HCT116 (cell line): ENCODE measurements around the gene HORMAD2. TPM values are rescaled to one million over a fixed set of nuclear protein-coding genes. Genes with fewer than 3 reads are reported as not detected.

Source experiments
- ATAC-seq: fragments of 200-7000 bp; cut with Tn5 transposase; 2 replicates; pipeline ENCODE4 v1.9.1; 2020; ENCODE audit warnings: mild to moderate bottlenecking, moderate library complexity
- BruUV-seq: library from RNA; stranded (reverse); fragments of 400-500 nt; replicated peaks from 2 replicates; lab custom pipeline; 2021; lab: Mats Ljungman, UMichigan
- CTCF ChIA-PET: fragments of 300-600 bp; sonication (Branson Sonifier 250); formaldehyde crosslinking; loops from one replicate; lab custom pipeline; 2021; ENCODE audit warnings: antibody characterized with exemption; lab: Charles Lee
- POLR2A ChIA-PET: fragments of 300-600, 350-600 bp; sonication (Branson Sonifier 250); formaldehyde crosslinking; loops from one replicate; lab custom pipeline; 2021; ENCODE audit warnings: antibody characterized with exemption; lab: Charles Lee
- RAD21 ChIA-PET, 2 experiments: fragments of 300-600 bp; sonication (Branson Sonifier 250); formaldehyde crosslinking; loops; one replicate each; lab custom pipeline; 2023; ENCODE audit warnings: low total read pairs in 2 of 2; ENCODE audit not compliant: uncharacterized antibody in 2 of 2, unreplicated experiment in 2 of 2, low non-redundant PET in 1 of 2; lab: Charles Lee
- DNase-seq: peaks from one replicate; pipeline ENCODE4 v3.0.0-alpha.2; 2010; ENCODE audit warnings: low read depth, low spot score
- H2AFZ ChIP-seq: fragments of 200-600 bp; shearing (Covaris generic), sonication (generic); 2 replicates; pipeline ENCODE4 v1.6.1; 2017; ENCODE audit warnings: low read depth, mixed run types, mixed read lengths, antibody characterized with exemption, low read length; ENCODE audit not compliant: poor library complexity, severe bottlenecking
- H3K27ac ChIP-seq: 2 replicates; pipeline ENCODE4 v1.5.1; 2012; ENCODE audit warnings: low read depth, low read length
- H3K27me3 ChIP-seq: fragments of 200-600 bp; sonication (generic); 2 replicates; pipeline ENCODE4 v1.6.1; 2016; ENCODE audit warnings: mixed run types, low read length, mixed read lengths; ENCODE audit not compliant: insufficient read depth
- H3K36me3 ChIP-seq, 2 experiments: fragments of 200-500 bp in 1 of 2; fragments of 200-600 bp in 1 of 2; sonication (Bioruptor generic) in 1 of 2; sonication (generic) in 1 of 2; 2 replicates each; pipeline versions ENCODE4 v1.5.1 to v1.6.1; 2014 to 2016; ENCODE audit warnings: low read length in 2 of 2, inconsistent platforms in 1 of 2, mixed read lengths in 1 of 2, mixed run types in 1 of 2; ENCODE audit not compliant: insufficient read depth in 2 of 2, control insufficient read depth in 1 of 2
- H3K4me1 ChIP-seq, 2 experiments: fragments of 200-600 bp in 1 of 2; sonication (generic) in 1 of 2; 2 replicates each; pipeline versions ENCODE4 v1.5.1 to v1.6.1; 2012 to 2017; ENCODE audit warnings: low read length in 2 of 2, inconsistent platforms in 1 of 2, mild to moderate bottlenecking in 1 of 2, mixed read lengths in 1 of 2, mixed run types in 1 of 2, moderate library complexity in 1 of 2; ENCODE audit not compliant: insufficient read depth in 2 of 2, control insufficient read depth in 1 of 2
- H3K4me2 ChIP-seq: fragments of 200-600 bp; sonication (generic); 2 replicates; pipeline ENCODE4 v1.6.1; 2017; ENCODE audit warnings: mixed run types, low read length, mixed read lengths
- H3K4me3 ChIP-seq, 2 experiments: fragments of 200-600 bp in 1 of 2; sonication (generic) in 1 of 2; replicated peaks in 1 of 2; 2 replicates each; pipeline ENCODE4 v1.5.1; 2011 to 2016; ENCODE audit warnings: low read length in 2 of 2, control low read depth in 1 of 2, low read depth in 1 of 2, mild to moderate bottlenecking in 1 of 2, mixed read lengths in 1 of 2, mixed run types in 1 of 2
- H3K79me2 ChIP-seq: fragments of 200-600 bp; sonication (generic); 2 replicates; pipeline ENCODE4 v1.6.1; 2017; ENCODE audit warnings: mild to moderate bottlenecking, mixed run types, low read length, moderate library complexity, mixed read lengths; ENCODE audit not compliant: insufficient read depth
- H3K9ac ChIP-seq: fragments of 200-600 bp; sonication (generic); 2 replicates; pipeline ENCODE4 v1.6.1; 2016; ENCODE audit warnings: low read length, mixed read lengths
- H3K9me2 ChIP-seq: fragments of 200-600 bp; sonication (generic), shearing (Covaris generic); 2 replicates; pipeline ENCODE4 v1.6.1; 2017; ENCODE audit warnings: mixed run types, mild to moderate bottlenecking, moderate library complexity; ENCODE audit not compliant: insufficient read depth
- H3K9me3 ChIP-seq, 2 experiments: fragments of 200-500 bp in 1 of 2; fragments of 200-600 bp in 1 of 2; sonication (Bioruptor generic) in 1 of 2; sonication (generic) in 1 of 2; 2 replicates each; pipeline ENCODE4 v1.6.1; 2014 to 2017; ENCODE audit warnings: low read length in 2 of 2, mixed read lengths in 2 of 2, inconsistent platforms in 1 of 2, low read depth in 1 of 2, mild to moderate bottlenecking in 1 of 2, mixed run types in 1 of 2, moderate library complexity in 1 of 2; ENCODE audit not compliant: control insufficient read depth in 1 of 2, insufficient read depth in 1 of 2
- H4K20me1 ChIP-seq: fragments of 200-600 bp; sonication (generic), shearing (Covaris generic); 2 replicates; pipeline ENCODE4 v1.6.1; 2017; ENCODE audit warnings: mixed run types, mild to moderate bottlenecking, moderate library complexity; ENCODE audit not compliant: insufficient read depth
- CBX3 ChIP-seq: IDR thresholded peaks from 2 replicates; pipeline ENCODE4 v1.6.1; 2012; ENCODE audit warnings: low read depth
- CEBPB ChIP-seq: IDR thresholded peaks from 2 replicates; pipeline ENCODE4 v1.6.1; 2012; ENCODE audit warnings: low read depth
- EGR1 ChIP-seq: IDR thresholded peaks from 2 replicates; pipeline ENCODE4 v1.6.1; 2012; ENCODE audit warnings: low read depth
- EZH2 ChIP-seq: fragments of 200-600 bp; sonication (generic); IDR thresholded peaks from 2 replicates; pipeline ENCODE4 v1.6.1; 2017; ENCODE audit warnings: antibody characterized with exemption, mixed run types
- EZH2phosphoT487 ChIP-seq: fragments of 200-600 bp; IDR thresholded peaks from 2 replicates; pipeline ENCODE4 v1.6.1; 2018; ENCODE audit warnings: antibody characterized with exemption, borderline replicate concordance
- FOSL1 ChIP-seq: IDR thresholded peaks from 2 replicates; pipeline ENCODE4 v1.6.1; 2012; ENCODE audit warnings: low read depth
- POLR2A ChIP-seq: IDR thresholded peaks from 2 replicates; pipeline ENCODE4 v1.7.0; 2011; ENCODE audit warnings: borderline replicate concordance; ENCODE audit not compliant: insufficient read depth, insufficient read length; ENCODE audit errors: extremely low read depth
- SP1 ChIP-seq: IDR thresholded peaks from 2 replicates; pipeline ENCODE4 v1.6.1; 2012; ENCODE audit warnings: low read depth
- SRF ChIP-seq: IDR thresholded peaks from 2 replicates; pipeline ENCODE4 v1.6.1; 2012; ENCODE audit warnings: low read depth
- ZNF274 ChIP-seq: fragments of 200-500 bp; sonication (Bioruptor generic); IDR thresholded peaks from 2 replicates; pipeline ENCODE4 v1.6.1; 2014; ENCODE audit warnings: mild to moderate bottlenecking, low read depth, low read length, inconsistent platforms
- intact Hi-C: fragments of 100-400 bp; cut with micrococcal nuclease; formaldehyde crosslinking; loops from 2 replicates; pipeline ENCODE4 v1.10.0; 2022
- total RNA-seq: library from RNA; stranded (reverse); gene quantifications from one replicate; pipeline ENCODE4 v1.2.1, GENCODE V29; 2021; ENCODE audit not compliant: unreplicated experiment
- TF ChIP-seq, protein P1 (sequence below): IDR thresholded peaks from 2 replicates; pipeline ENCODE4 v1.6.1; 2012
- TF ChIP-seq, protein P2 (sequence below): IDR thresholded peaks from 2 replicates; pipeline ENCODE4 v1.6.1; 2012; ENCODE audit warnings: low read depth
- TF ChIP-seq, protein P3 (sequence below): IDR thresholded peaks from 2 replicates; pipeline ENCODE4 v1.6.1; 2011; ENCODE audit warnings: mild to moderate bottlenecking, low read length, moderate library complexity; ENCODE audit not compliant: insufficient replicate concordance; ENCODE audit errors: extremely low read depth

HORMAD2 gene
- total RNA-seq, 1 experiment from 2014 or later: not detected

DNA sequence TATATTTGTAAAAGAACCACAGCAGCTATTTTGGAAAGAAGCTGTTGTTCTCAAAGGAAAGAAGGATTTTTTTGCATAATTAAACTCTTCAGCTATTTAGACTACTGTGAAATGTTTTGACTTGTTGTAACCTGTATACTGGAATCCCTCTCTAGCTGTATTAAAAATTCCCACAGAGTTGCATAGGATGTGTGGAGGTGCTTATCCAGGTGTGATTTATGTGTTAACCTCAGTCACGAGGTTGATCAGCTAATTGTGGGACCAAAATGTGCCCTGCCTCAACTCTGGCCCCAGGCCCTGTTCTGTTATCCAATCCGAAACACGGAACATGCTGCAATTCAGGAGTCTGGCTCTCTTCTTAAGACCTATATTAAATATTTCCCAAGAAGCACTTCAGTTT lies 96.2 kb downstream of the HORMAD2 start:
- no peaks in the 10 kb centered on the region for H3K36me3 ChIP-seq
- H3K79me2 ChIP-seq: no peaks in the 10 kb centered on the region
- H3K27ac ChIP-seq: no peak overlapping the region
- TF ChIP-seq EGR1: no peak
- no peak for TF ChIP-seq FOSL1
- TF ChIP-seq CBX3: no peak
- no peak for TF ChIP-seq EZH2
- TF ChIP-seq ZNF274: no peak
- TF ChIP-seq, protein P1, sequence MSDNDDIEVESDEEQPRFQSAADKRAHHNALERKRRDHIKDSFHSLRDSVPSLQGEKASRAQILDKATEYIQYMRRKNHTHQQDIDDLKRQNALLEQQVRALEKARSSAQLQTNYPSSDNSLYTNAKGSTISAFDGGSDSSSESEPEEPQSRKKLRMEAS: no peak
- TF ChIP-seq, protein P2, sequence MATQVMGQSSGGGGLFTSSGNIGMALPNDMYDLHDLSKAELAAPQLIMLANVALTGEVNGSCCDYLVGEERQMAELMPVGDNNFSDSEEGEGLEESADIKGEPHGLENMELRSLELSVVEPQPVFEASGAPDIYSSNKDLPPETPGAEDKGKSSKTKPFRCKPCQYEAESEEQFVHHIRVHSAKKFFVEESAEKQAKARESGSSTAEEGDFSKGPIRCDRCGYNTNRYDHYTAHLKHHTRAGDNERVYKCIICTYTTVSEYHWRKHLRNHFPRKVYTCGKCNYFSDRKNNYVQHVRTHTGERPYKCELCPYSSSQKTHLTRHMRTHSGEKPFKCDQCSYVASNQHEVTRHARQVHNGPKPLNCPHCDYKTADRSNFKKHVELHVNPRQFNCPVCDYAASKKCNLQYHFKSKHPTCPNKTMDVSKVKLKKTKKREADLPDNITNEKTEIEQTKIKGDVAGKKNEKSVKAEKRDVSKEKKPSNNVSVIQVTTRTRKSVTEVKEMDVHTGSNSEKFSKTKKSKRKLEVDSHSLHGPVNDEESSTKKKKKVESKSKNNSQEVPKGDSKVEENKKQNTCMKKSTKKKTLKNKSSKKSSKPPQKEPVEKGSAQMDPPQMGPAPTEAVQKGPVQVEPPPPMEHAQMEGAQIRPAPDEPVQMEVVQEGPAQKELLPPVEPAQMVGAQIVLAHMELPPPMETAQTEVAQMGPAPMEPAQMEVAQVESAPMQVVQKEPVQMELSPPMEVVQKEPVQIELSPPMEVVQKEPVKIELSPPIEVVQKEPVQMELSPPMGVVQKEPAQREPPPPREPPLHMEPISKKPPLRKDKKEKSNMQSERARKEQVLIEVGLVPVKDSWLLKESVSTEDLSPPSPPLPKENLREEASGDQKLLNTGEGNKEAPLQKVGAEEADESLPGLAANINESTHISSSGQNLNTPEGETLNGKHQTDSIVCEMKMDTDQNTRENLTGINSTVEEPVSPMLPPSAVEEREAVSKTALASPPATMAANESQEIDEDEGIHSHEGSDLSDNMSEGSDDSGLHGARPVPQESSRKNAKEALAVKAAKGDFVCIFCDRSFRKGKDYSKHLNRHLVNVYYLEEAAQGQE: no peak
- TF ChIP-seq SP1: no peak
- no peak for TF ChIP-seq CEBPB
- no peak for TF ChIP-seq POLR2A
- no peak for TF ChIP-seq SRF
- no peak for TF ChIP-seq EZH2phosphoT487
- TF ChIP-seq, protein P3, sequence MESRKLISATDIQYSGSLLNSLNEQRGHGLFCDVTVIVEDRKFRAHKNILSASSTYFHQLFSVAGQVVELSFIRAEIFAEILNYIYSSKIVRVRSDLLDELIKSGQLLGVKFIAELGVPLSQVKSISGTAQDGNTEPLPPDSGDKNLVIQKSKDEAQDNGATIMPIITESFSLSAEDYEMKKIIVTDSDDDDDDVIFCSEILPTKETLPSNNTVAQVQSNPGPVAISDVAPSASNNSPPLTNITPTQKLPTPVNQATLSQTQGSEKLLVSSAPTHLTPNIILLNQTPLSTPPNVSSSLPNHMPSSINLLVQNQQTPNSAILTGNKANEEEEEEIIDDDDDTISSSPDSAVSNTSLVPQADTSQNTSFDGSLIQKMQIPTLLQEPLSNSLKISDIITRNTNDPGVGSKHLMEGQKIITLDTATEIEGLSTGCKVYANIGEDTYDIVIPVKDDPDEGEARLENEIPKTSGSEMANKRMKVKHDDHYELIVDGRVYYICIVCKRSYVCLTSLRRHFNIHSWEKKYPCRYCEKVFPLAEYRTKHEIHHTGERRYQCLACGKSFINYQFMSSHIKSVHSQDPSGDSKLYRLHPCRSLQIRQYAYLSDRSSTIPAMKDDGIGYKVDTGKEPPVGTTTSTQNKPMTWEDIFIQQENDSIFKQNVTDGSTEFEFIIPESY: no peak
- TF ChIP-seq, all 23 proteins: peak for 0
- intact Hi-C loops: no loop called here
- ATAC-seq: no peak
- ChIA-PET POLR2A (no interaction called here), CTCF (interaction anchor here (1.1 kb wide), 1 partner anchor 68 kb away, joined by 4 read pairs; no protein-coding TSS in a partner anchor), RAD21 (no interaction called here)
- no TSS peak for BruUV-seq
- Histone ChIP-seq H3K9me3 (no peaks in the 10 kb centered on the region), H3K4me3 (no peak overlapping the region), H3K9ac (no peak overlapping the region), H3K4me2 (no peak overlapping the region), H4K20me1 (no peaks in the 10 kb centered on the region), H3K9me2 (no peaks in the 10 kb centered on the region), H2AFZ (peak overlapping the region; percentile 89), H3K27me3 (no peaks in the 10 kb centered on the region), H3K4me1 (peaks cover 0 to 22% of the 10 kb centered on the region in 2 experiments; a peak in 2 of 4 replicates)
- DNase-seq: no peak
